Tibial nerve (tissue), 4 donors: ENCODE measurements around the gene PLPPR1.

Source experiments
- CTCF ChIP-seq, 5 experiments: fragments of 200-600 bp in 3 of 5; fragments of 450-650 bp in 2 of 5; sonication (generic) in 3 of 5; IDR thresholded peaks; one replicate each; pipeline ENCODE4 v1.5.1; 2016 to 2019; ENCODE audit warnings: antibody characterized with exemption in 5 of 5, mild to moderate bottlenecking in 3 of 5, moderate library complexity in 2 of 5
- EP300 ChIP-seq, 2 donors: sonication (generic); formaldehyde crosslinking; IDR thresholded peaks; one replicate each; pipeline ENCODE4 v1.6.1; 2017; ENCODE audit warnings: antibody characterized with exemption in 2 of 2, mild to moderate bottlenecking in 1 of 2
- POLR2A ChIP-seq, 2 donors: fragments of 450-650 bp; IDR thresholded peaks; one replicate each; pipeline ENCODE4 v1.6.1; 2017; ENCODE audit warnings: antibody characterized with exemption in 2 of 2, mild to moderate bottlenecking in 2 of 2, moderate library complexity in 2 of 2

GRCh38 chr9:101026824-101027223 is 1.7 kb upstream of the PLPPR1 start:
- TF ChIP-seq CTCF (IDR thresholded peaks at IDR 0.05) (no peak), POLR2A (IDR thresholded peaks at IDR 0.05) (no peak), EP300 (IDR thresholded peaks at IDR 0.05) (no peak)
